OCI-LY3 (cell line): Measurements from ENCODE around the gene JMJD7.

Experiments
- EZH2phosphoT487 ChIP-seq: fragments of 200-600 bp; shearing (Covaris generic); IDR thresholded peaks from 2 replicates; pipeline ENCODE4 v1.6.1; 2018; ENCODE audit warnings: antibody characterized with exemption, mixed run types, low read depth
- TF ChIP-seq, protein P1 (sequence below): fragments of 200-600, 300-600 bp; sonication (generic); IDR thresholded peaks from 2 replicates; pipeline ENCODE4 v1.5.1; 2014; ENCODE audit warnings: antibody characterized with exemption, low read length, low read depth

DNA sequence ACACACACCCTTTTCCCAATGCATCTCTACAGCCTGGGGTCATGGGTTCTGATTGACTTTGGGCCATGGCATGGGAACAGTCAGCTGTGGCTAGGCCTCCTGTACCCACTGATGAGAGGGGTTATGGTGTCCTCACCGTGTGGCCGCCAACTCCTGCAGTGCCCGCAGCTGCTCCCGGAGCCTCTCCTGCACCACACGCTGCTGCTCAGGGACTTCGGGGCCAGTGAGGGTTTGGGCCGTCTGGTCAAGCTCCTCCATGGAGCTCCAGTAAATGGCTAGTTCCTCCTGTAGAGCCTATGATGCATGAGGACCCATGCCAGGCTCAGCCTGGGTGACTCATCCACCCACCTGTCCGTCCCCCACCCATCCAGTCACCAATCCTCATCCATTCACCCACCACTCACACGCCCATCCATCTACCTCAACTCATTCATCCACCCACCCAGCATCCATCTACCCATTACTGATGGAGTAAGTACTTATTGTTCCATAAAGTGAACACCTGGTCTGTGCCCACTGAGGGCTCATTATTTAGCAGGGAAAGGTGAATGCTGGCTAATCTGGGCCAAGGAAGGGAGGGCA lies 44.4 kb downstream of the JMJD7 start:
- TF ChIP-seq, protein P1, sequence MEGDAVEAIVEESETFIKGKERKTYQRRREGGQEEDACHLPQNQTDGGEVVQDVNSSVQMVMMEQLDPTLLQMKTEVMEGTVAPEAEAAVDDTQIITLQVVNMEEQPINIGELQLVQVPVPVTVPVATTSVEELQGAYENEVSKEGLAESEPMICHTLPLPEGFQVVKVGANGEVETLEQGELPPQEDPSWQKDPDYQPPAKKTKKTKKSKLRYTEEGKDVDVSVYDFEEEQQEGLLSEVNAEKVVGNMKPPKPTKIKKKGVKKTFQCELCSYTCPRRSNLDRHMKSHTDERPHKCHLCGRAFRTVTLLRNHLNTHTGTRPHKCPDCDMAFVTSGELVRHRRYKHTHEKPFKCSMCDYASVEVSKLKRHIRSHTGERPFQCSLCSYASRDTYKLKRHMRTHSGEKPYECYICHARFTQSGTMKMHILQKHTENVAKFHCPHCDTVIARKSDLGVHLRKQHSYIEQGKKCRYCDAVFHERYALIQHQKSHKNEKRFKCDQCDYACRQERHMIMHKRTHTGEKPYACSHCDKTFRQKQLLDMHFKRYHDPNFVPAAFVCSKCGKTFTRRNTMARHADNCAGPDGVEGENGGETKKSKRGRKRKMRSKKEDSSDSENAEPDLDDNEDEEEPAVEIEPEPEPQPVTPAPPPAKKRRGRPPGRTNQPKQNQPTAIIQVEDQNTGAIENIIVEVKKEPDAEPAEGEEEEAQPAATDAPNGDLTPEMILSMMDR: no peak
- no peak for TF ChIP-seq EZH2phosphoT487
